H1 (cell line): ENCODE data around the gene THOC7. TPM values are rescaled to one million over a fixed set of nuclear protein-coding genes. Genes with fewer than 3 reads are reported as not detected.

Experiments
- CTCF ChIA-PET: fragments of 300-600 bp; sonication (Branson Sonifier 250); formaldehyde crosslinking; loops from one replicate; lab custom pipeline; 2021; ENCODE audit not compliant: partially characterized antibody; lab: Charles Lee
- POLR2A ChIA-PET: fragments of 300-600 bp; sonication (Branson Sonifier 250); formaldehyde crosslinking; loops from one replicate; lab custom pipeline; 2021; ENCODE audit warnings: inconsistent platforms; ENCODE audit not compliant: partially characterized antibody; lab: Charles Lee
- DNase-seq, 2 experiments: peaks; one replicate each; pipeline versions ENCODE4 v3.0.0 to v3.0.0-alpha.2; 2010 to 2022; ENCODE audit warnings: low spot score in 2 of 2, low read depth in 1 of 2, mixed read lengths in 1 of 2
- FAIRE-seq: peaks from 2 replicates; lab custom pipeline; 2011; peaks lifted over from hg19 to GRCh38; lab: Jason Lieb, UNC
- H2AFZ ChIP-seq: 2 replicates; pipeline ENCODE4 v1.8.1; 2012; ENCODE audit warnings: low read length, inconsistent platforms
- H2AK5ac ChIP-seq: 2 replicates; pipeline ENCODE4 v1.6.1; 2013; ENCODE audit warnings: low read depth, low read length
- H2BK120ac ChIP-seq: replicated peaks from 2 replicates; pipeline ENCODE3; 2013; ENCODE audit warnings: low read depth, low read length, inconsistent platforms
- H2BK12ac ChIP-seq: 2 replicates; pipeline ENCODE4 v1.6.1; 2013; ENCODE audit warnings: low read depth, low read length
- H2BK15ac ChIP-seq: 2 replicates; pipeline ENCODE4 v1.6.1; 2013; ENCODE audit warnings: low read length
- H2BK20ac ChIP-seq: 2 replicates; pipeline ENCODE4 v1.6.1; 2013; ENCODE audit warnings: low read length
- H2BK5ac ChIP-seq: 2 replicates; pipeline ENCODE4 v1.6.1; 2013; ENCODE audit warnings: low read depth, low read length
- H3K14ac ChIP-seq: 2 replicates; pipeline ENCODE4 v1.6.1; 2013; ENCODE audit warnings: inconsistent platforms; ENCODE audit not compliant: insufficient read length
- H3K18ac ChIP-seq: 2 replicates; pipeline ENCODE4 v1.6.1; 2013; ENCODE audit warnings: low read length; ENCODE audit errors: extremely low read depth
- H3K23ac ChIP-seq: 2 replicates; pipeline ENCODE4 v1.6.1; 2013; ENCODE audit warnings: inconsistent platforms; ENCODE audit not compliant: insufficient read length
- H3K23me2 ChIP-seq: 2 replicates; pipeline ENCODE4 v1.6.1; 2013; ENCODE audit warnings: low read depth, low read length
- H3K27ac ChIP-seq: 2 replicates; pipeline ENCODE4 v1.6.1; 2011; ENCODE audit warnings: low read depth, low read length, inconsistent platforms
- H3K27me3 ChIP-seq, 4 experiments: replicated peaks in 1 of 4; 1 replicate in 1 of 4; 2 replicates in 3 of 4; pipeline versions ENCODE4 v1.6.1 to v1.8.1; 2011 to 2013; ENCODE audit warnings: low read length in 3 of 4, mild to moderate bottlenecking in 3 of 4, inconsistent platforms in 2 of 4, mixed read lengths in 2 of 4, moderate library complexity in 1 of 4; ENCODE audit not compliant: control insufficient read depth in 3 of 4, insufficient read depth in 3 of 4; ENCODE audit errors: extremely low read depth in 1 of 4
- H3K36me3 ChIP-seq, 4 experiments: 2 replicates each; pipeline versions ENCODE4 v1.6.1 to v1.8.1; 2011 to 2013; ENCODE audit warnings: mild to moderate bottlenecking in 4 of 4, low read length in 3 of 4, moderate library complexity in 2 of 4, control low read depth in 1 of 4, inconsistent platforms in 1 of 4; ENCODE audit not compliant: insufficient read depth in 4 of 4, control insufficient read depth in 2 of 4
- H3K4ac ChIP-seq: replicated peaks from 2 replicates; pipeline ENCODE3; 2013; ENCODE audit warnings: low read length, low read depth, mixed read lengths, inconsistent platforms; ENCODE audit not compliant: insufficient read length
- H3K4me1 ChIP-seq, 4 experiments: replicated peaks in 1 of 4; 1 replicate in 1 of 4; 2 replicates in 3 of 4; pipeline versions ENCODE4 v1.6.1 to v1.8.1; 2011 to 2013; ENCODE audit warnings: low read length in 3 of 4, inconsistent platforms in 2 of 4, mixed read lengths in 1 of 4; ENCODE audit not compliant: insufficient read depth in 4 of 4, control insufficient read depth in 3 of 4
- H3K4me2 ChIP-seq, 2 experiments: 2 replicates each; pipeline versions ENCODE4 v1.6.1 to v1.8.1; 2011 to 2013; ENCODE audit warnings: low read depth in 2 of 2, low read length in 2 of 2, control low read depth in 1 of 2, inconsistent platforms in 1 of 2, mild to moderate bottlenecking in 1 of 2; ENCODE audit not compliant: insufficient read depth in 1 of 2
- H3K4me3 ChIP-seq, 4 experiments: fragments of 200-600, 300-600 bp in 1 of 4; sonication (generic), shearing (Covaris generic), sonication (Bioruptor Twin) in 1 of 4; 2 replicates each; pipeline versions ENCODE4 v1.5.1 to v1.8.1; 2011 to 2016; ENCODE audit warnings: low read length in 4 of 4, low read depth in 3 of 4, control low read depth in 2 of 4, inconsistent platforms in 2 of 4, mild to moderate bottlenecking in 2 of 4, mixed read lengths in 1 of 4, moderate library complexity in 1 of 4; ENCODE audit not compliant: insufficient read depth in 2 of 4; ENCODE audit errors: extremely low read depth in 1 of 4
- H3K56ac ChIP-seq: replicated peaks from 2 replicates; pipeline ENCODE3; 2013; ENCODE audit warnings: low read depth, mild to moderate bottlenecking, mixed read lengths, low read length, inconsistent platforms; ENCODE audit not compliant: insufficient read length
- H3K79me1 ChIP-seq: 2 replicates; pipeline ENCODE4 v1.6.1; 2013; ENCODE audit warnings: low read depth, low read length, control low read depth
- H3K79me2 ChIP-seq, 2 experiments: 2 replicates each; pipeline versions ENCODE4 v1.6.1 to v1.8.1; 2012 to 2013; ENCODE audit warnings: low read length in 2 of 2, mild to moderate bottlenecking in 2 of 2, inconsistent platforms in 1 of 2; ENCODE audit not compliant: insufficient read depth in 2 of 2, control insufficient read depth in 1 of 2
- H3K9ac ChIP-seq, 4 experiments: replicated peaks in 1 of 4; 1 replicate in 1 of 4; 2 replicates in 3 of 4; pipeline versions ENCODE4 v1.6.1 to v1.8.1; 2011 to 2013; ENCODE audit warnings: low read depth in 3 of 4, low read length in 3 of 4, control low read depth in 2 of 4, mild to moderate bottlenecking in 2 of 4, moderate library complexity in 2 of 4, inconsistent platforms in 1 of 4; ENCODE audit errors: extremely low read depth in 1 of 4
- H3K9me3 ChIP-seq, 2 experiments: 2 replicates each; pipeline versions ENCODE4 v1.6.1 to v1.8.1; 2012 to 2013; ENCODE audit warnings: mild to moderate bottlenecking in 2 of 2, moderate library complexity in 2 of 2, control low read depth in 1 of 2, inconsistent platforms in 1 of 2, low read depth in 1 of 2, low read length in 1 of 2, mixed read lengths in 1 of 2; ENCODE audit not compliant: insufficient read depth in 2 of 2
- H4K20me1 ChIP-seq, 2 experiments: replicated peaks in 1 of 2; 2 replicates each; pipeline versions ENCODE3 to v1.8.1; 2011 to 2013; ENCODE audit warnings: inconsistent platforms in 2 of 2, low read length in 2 of 2, mild to moderate bottlenecking in 1 of 2; ENCODE audit not compliant: insufficient read depth in 2 of 2, control insufficient read depth in 1 of 2
- H4K5ac ChIP-seq: 2 replicates; pipeline ENCODE4 v1.6.1; 2013; ENCODE audit warnings: low read length, low read depth, mixed read lengths, inconsistent platforms; ENCODE audit not compliant: insufficient read length
- H4K8ac ChIP-seq: 2 replicates; pipeline ENCODE4 v1.8.0; 2013; ENCODE audit warnings: mild to moderate bottlenecking, moderate library complexity, low read length, inconsistent platforms; ENCODE audit not compliant: insufficient read depth; ENCODE audit errors: extremely low read depth
- H4K91ac ChIP-seq: replicated peaks from 2 replicates; pipeline ENCODE3; 2013; ENCODE audit warnings: low read length, mixed read lengths, inconsistent platforms; ENCODE audit not compliant: insufficient read length
- BACH1 ChIP-seq: IDR thresholded peaks from 2 replicates; pipeline ENCODE4 v1.6.1; 2012; ENCODE audit warnings: low read length, improper control_type of control experiment
- BRCA1 ChIP-seq: IDR thresholded peaks from 2 replicates; pipeline ENCODE4 v1.6.1; 2012; ENCODE audit warnings: low read depth, low read length, improper control_type of control experiment
- CBX8 ChIP-seq: fragments of 300-800, 300-1000 bp; sonication (generic); IDR thresholded peaks from 2 replicates; pipeline ENCODE4 v1.7.1; 2016; ENCODE audit warnings: low read depth, low read length, borderline replicate concordance
- CHD1 ChIP-seq: IDR thresholded peaks from 2 replicates; pipeline ENCODE4 v1.6.1; 2012; ENCODE audit warnings: low read depth, low read length, improper control_type of control experiment
- CHD2 ChIP-seq: IDR thresholded peaks from 2 replicates; pipeline ENCODE4 v1.6.1; 2012; ENCODE audit warnings: low read length, improper control_type of control experiment
- JUN ChIP-seq: IDR thresholded peaks from 2 replicates; pipeline ENCODE4 v1.6.1; 2011; ENCODE audit warnings: low read depth, mild to moderate bottlenecking, improper control_type of control experiment, low read length
- JUND ChIP-seq: IDR thresholded peaks from 2 replicates; pipeline ENCODE4 v1.6.1; 2011; ENCODE audit warnings: mild to moderate bottlenecking, improper control_type of control experiment, low read length
- KDM1A ChIP-seq: fragments of 200-600, 300-600 bp; sonication (generic); IDR thresholded peaks from 2 replicates; pipeline ENCODE4 v1.7.1; 2016; ENCODE audit warnings: mild to moderate bottlenecking, low read length, borderline replicate concordance
- RNF2 ChIP-seq: fragments of 200-900, 300-1000 bp; sonication (generic); IDR thresholded peaks from 2 replicates; pipeline ENCODE4 v1.7.1; 2016; ENCODE audit warnings: borderline replicate concordance, low read depth, mild to moderate bottlenecking, antibody characterized with exemption, low read length; ENCODE audit not compliant: poor library complexity, severe bottlenecking; ENCODE audit errors: missing control alignments
- SP2 ChIP-seq: IDR thresholded peaks from 2 replicates; pipeline ENCODE4 v1.6.1; 2012; ENCODE audit warnings: mild to moderate bottlenecking, low read length, inconsistent platforms
- TAF7 ChIP-seq: optimal IDR thresholded peaks from 2 replicates; pipeline ENCODE3; 2011; ENCODE audit warnings: low read depth, mild to moderate bottlenecking, inconsistent platforms, low read length, moderate library complexity, borderline replicate concordance
- USF2 ChIP-seq: IDR thresholded peaks from 2 replicates; pipeline ENCODE4 v1.6.1; 2011; ENCODE audit warnings: low read length, improper control_type of control experiment
- YY1 ChIP-seq: IDR thresholded peaks from 2 replicates; pipeline ENCODE4 v1.6.1; 2011; ENCODE audit warnings: low read depth, mild to moderate bottlenecking, low read length
- ZNF274 ChIP-seq: IDR thresholded peaks from 2 replicates; pipeline ENCODE4 v1.7.0; 2012; ENCODE audit warnings: low read length, borderline replicate concordance; ENCODE audit errors: extremely low read depth
- WGBS, 2 experiments: shearing (Covaris generic) in 1 of 2; methylation state at CpG; one replicate each; pipeline versions ENCODE4 v1.1.6 to v1.1.7; 2013 to 2015; ENCODE audit warnings: low lambda C conversion rate in 2 of 2, mixed read lengths in 2 of 2, inconsistent platforms in 1 of 2, low coverage in 1 of 2, missing lambda C conversion rate in 1 of 2; ENCODE audit not compliant: insufficient replicate concordance in 2 of 2, insufficient coverage in 1 of 2, insufficient read length in 1 of 2; ENCODE audit errors: extremely low coverage in 1 of 2, missing lambda C conversion rate in 1 of 2; 5-methylcytosine and 5-hydroxymethylcytosine counted together
- polyA plus RNA-seq, 7 experiments: library from polyadenylated mRNA; depleted of rRNA in 3 of 7; stranded (reverse) in 5 of 7; unstranded in 2 of 7; fragments of >200 nt in 5 of 7; fragments of 200-250 nt in 2 of 7; gene quantifications; 1 replicate in 5 of 7; 2 replicates in 1 of 7; 4 replicates in 1 of 7; pipeline versions ENCODE4 v1.2.1 to v1.2.3, GENCODE V29; 2011 to 2013; ENCODE audit warnings: missing spikeins in 2 of 7, mixed read lengths in 2 of 7
- total RNA-seq: library from RNA; stranded (reverse); fragmentation: NEBNext Ultra II Directional; extraction: Animal tissue kit (Norgen Biotek cat#: 25700); gene quantifications from 2 replicates; pipeline ENCODE4 v1.2.1, GENCODE V29; 2021

The THOC7 gene
- total and polyA plus RNA-seq, 2 of the 8 experiments (the other 6 are each of a cell fraction or from before 2014, with no cell fraction given), result 18.7 to 74.0 TPM

- Histone ChIP-seq H2BK5ac (no peak overlapping the region), H2BK20ac (no peak overlapping the region), H3K4me1 (peaks cover 0 to 5% (median 2%) of the 10 kb centered on the region in 4 experiments; a peak in 3 of 7 replicates), H2AK5ac (no peak overlapping the region), H2BK120ac (no peak overlapping the region), H3K4ac (no peak overlapping the region), H3K9ac (no peak overlapping the region), H3K18ac (no peak overlapping the region), H3K36me3 (no peaks in the 10 kb centered on the region), H4K20me1 (peaks cover 0 to 2% of the 10 kb centered on the region in 2 experiments), H3K27ac (no peak overlapping the region), H2BK12ac (no peak overlapping the region), H3K4me2 (no peak overlapping the region), H2BK15ac (no peak overlapping the region), H3K14ac (no peak overlapping the region), H3K23ac (no peak overlapping the region), H3K4me3 (no peak overlapping the region), H3K79me1 (0 out of 2 replicates have a peak, but pooled peaks cover 3% of the 10 kb centered on the region), H2AFZ (no peak overlapping the region), H3K79me2 (peaks cover 0 to 18% of the 10 kb centered on the region in 2 experiments; a peak in 1 of 4 replicates), H3K56ac (no peak overlapping the region), H4K8ac (no peak overlapping the region), H3K23me2 (no peaks in the 10 kb centered on the region), H3K27me3 (no peaks in the 10 kb centered on the region), H4K91ac (no peak overlapping the region), H4K5ac (no peak overlapping the region), H3K9me3 (no peaks in the 10 kb centered on the region)
- ChIA-PET CTCF (no interaction called here), POLR2A (no interaction called here)
- TF ChIP-seq USF2 (no peak), ZNF274 (no peak), KDM1A (no peak), TAF7 (no peak), CBX8 (no peak), CHD1 (no peak), JUND (no peak), SP2 (no peak), YY1 (no peak), BACH1 (no peak), JUN (no peak), CHD2 (no peak), BRCA1 (no peak), RNF2 (no peak)
- 96% methylated on average over 5 of the region's 5 CpGs; no CpG with 5 or more reads in 1 of the 2 experiments for WGBS, 2 experiments
- DNase-seq (no peak), FAIRE-seq (no peak)
These were observed 27.9 kb upstream of the THOC7 start for GRCh38 chr3:63891518-63891917.
